ENCODE results near the gene TRABD.

DNA sequence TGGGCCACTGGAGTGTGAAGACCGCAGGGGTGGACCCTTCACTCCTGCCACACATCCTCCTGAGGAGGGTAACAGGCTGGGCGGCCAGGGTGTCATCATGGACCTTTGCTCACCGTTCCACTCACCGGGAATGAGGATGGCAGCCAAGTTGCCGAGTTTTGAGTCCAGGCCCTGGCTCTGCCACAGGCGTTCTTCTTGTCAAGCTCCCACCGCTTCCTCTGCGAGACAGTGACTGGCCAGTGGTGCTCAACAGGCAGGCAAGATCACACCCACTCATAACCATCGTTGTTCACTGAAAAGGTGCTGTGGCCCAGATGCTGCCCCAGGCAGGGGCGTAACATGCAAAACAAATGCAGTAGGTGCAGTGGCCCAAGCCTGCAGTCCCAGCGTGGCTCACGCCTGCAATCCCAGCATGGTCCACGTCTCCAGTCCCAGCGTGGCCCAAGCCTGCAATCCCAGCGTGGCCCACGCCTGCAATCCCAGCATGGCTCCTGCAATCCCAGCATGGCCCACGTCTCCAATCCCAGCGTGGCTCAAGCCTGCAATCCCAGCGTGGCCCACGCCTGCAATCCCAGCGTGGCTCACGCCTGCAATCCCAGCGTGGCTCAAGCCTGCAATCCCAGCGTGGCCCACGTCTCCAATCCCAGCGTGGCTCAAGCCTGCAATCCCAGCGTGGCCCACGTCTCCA is 20.1 kb upstream of the TRABD start:
- TF ChIP-seq, protein P1, sequence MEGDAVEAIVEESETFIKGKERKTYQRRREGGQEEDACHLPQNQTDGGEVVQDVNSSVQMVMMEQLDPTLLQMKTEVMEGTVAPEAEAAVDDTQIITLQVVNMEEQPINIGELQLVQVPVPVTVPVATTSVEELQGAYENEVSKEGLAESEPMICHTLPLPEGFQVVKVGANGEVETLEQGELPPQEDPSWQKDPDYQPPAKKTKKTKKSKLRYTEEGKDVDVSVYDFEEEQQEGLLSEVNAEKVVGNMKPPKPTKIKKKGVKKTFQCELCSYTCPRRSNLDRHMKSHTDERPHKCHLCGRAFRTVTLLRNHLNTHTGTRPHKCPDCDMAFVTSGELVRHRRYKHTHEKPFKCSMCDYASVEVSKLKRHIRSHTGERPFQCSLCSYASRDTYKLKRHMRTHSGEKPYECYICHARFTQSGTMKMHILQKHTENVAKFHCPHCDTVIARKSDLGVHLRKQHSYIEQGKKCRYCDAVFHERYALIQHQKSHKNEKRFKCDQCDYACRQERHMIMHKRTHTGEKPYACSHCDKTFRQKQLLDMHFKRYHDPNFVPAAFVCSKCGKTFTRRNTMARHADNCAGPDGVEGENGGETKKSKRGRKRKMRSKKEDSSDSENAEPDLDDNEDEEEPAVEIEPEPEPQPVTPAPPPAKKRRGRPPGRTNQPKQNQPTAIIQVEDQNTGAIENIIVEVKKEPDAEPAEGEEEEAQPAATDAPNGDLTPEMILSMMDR (IDR thresholded peaks at IDR 0.05), result no peak
- TF ChIP-seq POLR2AphosphoS5 (IDR thresholded peaks at IDR 0.05) (no peak), POLR2A (IDR thresholded peaks at IDR 0.05; ENCODE audit: low read depth) (no peak)

Data from esophagus muscularis mucosa (tissue), 3 donors.